ENCODE results near the gene NTRK2. TPM values are rescaled to one million over a fixed set of nuclear protein-coding genes. Genes with fewer than 3 reads are reported as not detected.

The NTRK2 gene
- total RNA-seq, result 10 to 100 TPM; 11.9 to 30.1 TPM

DNA sequence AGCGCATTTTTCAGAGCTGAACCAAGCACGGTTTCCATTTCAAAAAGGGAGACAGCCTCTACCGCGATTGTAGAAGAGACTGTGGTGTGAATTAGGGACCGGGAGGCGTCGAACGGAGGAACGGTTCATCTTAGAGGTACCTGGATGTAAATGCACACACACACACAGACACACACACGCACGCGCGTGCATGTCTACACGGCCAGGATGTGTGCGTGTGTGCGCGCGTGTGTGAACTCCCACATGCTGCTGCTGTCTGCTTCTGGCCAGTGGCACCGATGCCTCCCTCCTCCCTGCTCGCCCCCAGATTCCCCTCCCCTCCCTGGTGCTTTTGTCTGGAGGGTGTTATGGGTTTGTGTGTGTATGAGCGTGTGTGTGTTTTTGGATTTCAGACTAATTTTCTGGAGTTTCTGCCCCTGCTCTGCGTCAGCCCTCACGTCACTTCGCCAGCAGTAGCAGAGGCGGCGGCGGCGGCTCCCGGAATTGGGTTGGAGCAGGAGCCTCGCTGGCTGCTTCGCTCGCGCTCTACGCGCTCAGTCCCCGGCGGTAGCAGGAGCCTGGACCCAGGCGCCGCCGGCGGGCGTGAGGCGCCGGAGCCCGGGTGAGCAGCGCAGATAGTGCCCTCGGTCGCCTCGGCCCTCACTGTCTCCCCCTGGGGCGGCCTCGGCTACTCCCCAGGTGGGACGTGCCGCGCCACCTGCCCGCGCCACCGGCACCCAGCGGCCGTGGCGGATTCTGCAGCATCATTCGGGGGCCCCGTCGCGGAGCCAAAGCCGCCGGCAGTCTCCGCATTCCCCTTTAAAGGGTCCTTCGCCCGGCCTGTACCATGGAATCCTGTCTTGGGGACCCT, at the start of gene NTRK2:
NTRK2 (plus strand) TSS at position 442 of the 850 bp plus-strand sequence. CDS start 1,020 bp downstream, outside the sequence.
- H3K27me3 ChIP-seq, result peaks cover 0 to 5% of the 10 kb centered on the region in 2 donors
- DNase-seq (ENCODE audit: low spot score), result no peak
- TF ChIP-seq, protein P1, sequence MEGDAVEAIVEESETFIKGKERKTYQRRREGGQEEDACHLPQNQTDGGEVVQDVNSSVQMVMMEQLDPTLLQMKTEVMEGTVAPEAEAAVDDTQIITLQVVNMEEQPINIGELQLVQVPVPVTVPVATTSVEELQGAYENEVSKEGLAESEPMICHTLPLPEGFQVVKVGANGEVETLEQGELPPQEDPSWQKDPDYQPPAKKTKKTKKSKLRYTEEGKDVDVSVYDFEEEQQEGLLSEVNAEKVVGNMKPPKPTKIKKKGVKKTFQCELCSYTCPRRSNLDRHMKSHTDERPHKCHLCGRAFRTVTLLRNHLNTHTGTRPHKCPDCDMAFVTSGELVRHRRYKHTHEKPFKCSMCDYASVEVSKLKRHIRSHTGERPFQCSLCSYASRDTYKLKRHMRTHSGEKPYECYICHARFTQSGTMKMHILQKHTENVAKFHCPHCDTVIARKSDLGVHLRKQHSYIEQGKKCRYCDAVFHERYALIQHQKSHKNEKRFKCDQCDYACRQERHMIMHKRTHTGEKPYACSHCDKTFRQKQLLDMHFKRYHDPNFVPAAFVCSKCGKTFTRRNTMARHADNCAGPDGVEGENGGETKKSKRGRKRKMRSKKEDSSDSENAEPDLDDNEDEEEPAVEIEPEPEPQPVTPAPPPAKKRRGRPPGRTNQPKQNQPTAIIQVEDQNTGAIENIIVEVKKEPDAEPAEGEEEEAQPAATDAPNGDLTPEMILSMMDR (IDR thresholded peaks at IDR 0.05), result peak; percentile 17 to 49
- peaks cover 0 to 24% of the 10 kb centered on the region in 2 donors for H3K4me1 ChIP-seq
- H3K4me3 ChIP-seq, result peak within 1 kb of the TSS; percentile 51 to 65
- H3K27ac ChIP-seq, result peak within 1 kb of the TSS; percentile 74 to 85
- H3K36me3 ChIP-seq, result no peaks in the 10 kb centered on the region
- no peaks in the 10 kb centered on the region for H3K9me3 ChIP-seq

GRCh38 chr9:84620338-84620737, 49.2 kb upstream of the NTRK2 start:
- DNase-seq (ENCODE audit: low spot score), result peak; percentile 67
- Histone ChIP-seq H3K36me3 (no peaks in the 10 kb centered on the region), H3K9me3 (no peaks in the 10 kb centered on the region), H3K4me3 (no peak overlapping the region), H3K27me3 (no peaks in the 10 kb centered on the region), H3K27ac (no peak overlapping the region), H3K4me1 (no peaks in the 10 kb centered on the region)
- TF ChIP-seq, protein P1 (IDR thresholded peaks at IDR 0.05), result no peak

GRCh38 chr9:84621811-84622210, 47.7 kb upstream of the NTRK2 start:
- DNase-seq (ENCODE audit: low spot score), result no peak
- H3K4me3 ChIP-seq, result no peak overlapping the region
- no peak overlapping the region for H3K27ac ChIP-seq
- H3K4me1 ChIP-seq, result no peaks in the 10 kb centered on the region
- H3K36me3 ChIP-seq, result no peaks in the 10 kb centered on the region
- H3K27me3 ChIP-seq, result no peaks in the 10 kb centered on the region
- H3K9me3 ChIP-seq, result no peaks in the 10 kb centered on the region
- TF ChIP-seq, protein P1 (IDR thresholded peaks at IDR 0.05), result no peak

DNA sequence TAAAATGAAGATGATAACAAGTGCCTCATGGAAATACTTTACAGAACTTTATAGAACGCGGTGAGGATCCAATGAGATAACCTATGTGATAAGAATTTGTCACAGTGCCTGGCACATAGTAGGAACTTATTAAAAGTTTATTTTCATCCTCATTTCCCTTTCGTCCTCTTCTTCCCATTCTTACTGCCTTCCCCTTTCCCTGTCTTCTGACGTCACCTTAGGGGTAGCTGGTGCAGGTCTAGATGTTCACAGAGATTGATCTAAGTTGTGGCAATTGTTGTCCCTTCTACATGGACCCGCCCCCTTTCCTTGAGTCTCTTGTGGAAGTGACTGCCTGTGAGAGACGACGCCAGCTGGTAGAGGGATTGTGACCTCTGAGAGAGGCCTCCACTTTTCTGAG, 46.5 kb upstream of the NTRK2 start:
- TF ChIP-seq, protein P1 (IDR thresholded peaks at IDR 0.05), result no peak
- H3K4me3 ChIP-seq, result no peak overlapping the region
- no peak overlapping the region for H3K27ac ChIP-seq
- H3K36me3 ChIP-seq, result no peaks in the 10 kb centered on the region
- H3K27me3 ChIP-seq, result no peaks in the 10 kb centered on the region
- H3K4me1 ChIP-seq, result no peaks in the 10 kb centered on the region
- no peak for DNase-seq (ENCODE audit: low spot score)
- no peaks in the 10 kb centered on the region for H3K9me3 ChIP-seq

DNA sequence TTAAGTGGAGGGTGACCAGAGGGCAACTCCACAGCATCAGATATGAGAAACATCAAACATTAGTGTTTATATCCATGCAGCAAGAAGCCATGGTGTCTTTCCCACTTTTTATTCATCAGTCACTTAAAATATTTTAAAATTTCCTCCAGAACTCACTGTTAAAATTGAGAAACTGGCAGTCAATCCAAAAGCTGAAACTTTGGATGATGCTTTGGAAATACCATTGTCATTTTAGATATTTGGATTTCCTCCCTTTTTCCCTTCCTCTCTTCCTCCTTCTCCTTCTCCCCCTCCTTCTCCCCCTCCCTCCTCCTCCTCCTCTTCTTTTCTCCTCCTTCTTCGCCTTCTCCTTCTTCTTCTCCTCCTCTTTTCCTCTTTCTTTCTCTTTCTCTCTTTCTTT, 33.1 kb upstream of the NTRK2 start:
- H3K27me3 ChIP-seq, result no peaks in the 10 kb centered on the region
- H3K27ac ChIP-seq, result no peak overlapping the region
- H3K4me3 ChIP-seq, result no peak overlapping the region
- TF ChIP-seq, protein P1 (IDR thresholded peaks at IDR 0.05), result no peak
- no peaks in the 10 kb centered on the region for H3K36me3 ChIP-seq
- peaks cover 0 to 9% of the 10 kb centered on the region in 2 donors for H3K9me3 ChIP-seq
- no peak for DNase-seq (ENCODE audit: low spot score)
- no peaks in the 10 kb centered on the region for H3K4me1 ChIP-seq
